GM12873 (cell line): Measurements from ENCODE around the gene WDR87.

Experiments used
- TF ChIP-seq, protein P1 (sequence below): IDR thresholded peaks from 2 replicates; pipeline ENCODE4 v1.5.1; 2012; ENCODE audit warnings: low read depth, mild to moderate bottlenecking, moderate library complexity, low read length, control low read depth; ENCODE audit not compliant: insufficient read depth; ENCODE audit errors: missing control alignments

WDR87 gene

DNA sequence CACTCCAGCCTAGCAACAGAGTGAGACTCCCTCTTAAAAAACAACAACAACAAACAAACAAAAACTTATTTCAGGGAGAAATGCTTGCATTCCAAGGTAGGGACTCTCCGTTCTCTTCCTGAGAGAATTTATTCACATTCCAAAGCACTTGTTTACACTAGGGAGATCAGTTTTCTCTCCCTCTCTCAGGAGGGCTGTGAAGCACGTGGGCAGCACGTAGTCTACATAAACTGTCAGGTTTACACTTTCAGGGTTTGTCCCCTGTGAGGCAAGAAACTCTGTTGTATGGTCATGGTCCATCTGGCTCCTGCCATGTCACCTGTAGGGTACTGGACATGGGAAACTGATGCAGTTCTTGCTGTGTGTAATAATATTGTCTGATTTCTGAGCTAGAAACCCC is 31.6 kb downstream of the WDR87 start:
- TF ChIP-seq, protein P1, sequence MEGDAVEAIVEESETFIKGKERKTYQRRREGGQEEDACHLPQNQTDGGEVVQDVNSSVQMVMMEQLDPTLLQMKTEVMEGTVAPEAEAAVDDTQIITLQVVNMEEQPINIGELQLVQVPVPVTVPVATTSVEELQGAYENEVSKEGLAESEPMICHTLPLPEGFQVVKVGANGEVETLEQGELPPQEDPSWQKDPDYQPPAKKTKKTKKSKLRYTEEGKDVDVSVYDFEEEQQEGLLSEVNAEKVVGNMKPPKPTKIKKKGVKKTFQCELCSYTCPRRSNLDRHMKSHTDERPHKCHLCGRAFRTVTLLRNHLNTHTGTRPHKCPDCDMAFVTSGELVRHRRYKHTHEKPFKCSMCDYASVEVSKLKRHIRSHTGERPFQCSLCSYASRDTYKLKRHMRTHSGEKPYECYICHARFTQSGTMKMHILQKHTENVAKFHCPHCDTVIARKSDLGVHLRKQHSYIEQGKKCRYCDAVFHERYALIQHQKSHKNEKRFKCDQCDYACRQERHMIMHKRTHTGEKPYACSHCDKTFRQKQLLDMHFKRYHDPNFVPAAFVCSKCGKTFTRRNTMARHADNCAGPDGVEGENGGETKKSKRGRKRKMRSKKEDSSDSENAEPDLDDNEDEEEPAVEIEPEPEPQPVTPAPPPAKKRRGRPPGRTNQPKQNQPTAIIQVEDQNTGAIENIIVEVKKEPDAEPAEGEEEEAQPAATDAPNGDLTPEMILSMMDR, result no peak

DNA sequence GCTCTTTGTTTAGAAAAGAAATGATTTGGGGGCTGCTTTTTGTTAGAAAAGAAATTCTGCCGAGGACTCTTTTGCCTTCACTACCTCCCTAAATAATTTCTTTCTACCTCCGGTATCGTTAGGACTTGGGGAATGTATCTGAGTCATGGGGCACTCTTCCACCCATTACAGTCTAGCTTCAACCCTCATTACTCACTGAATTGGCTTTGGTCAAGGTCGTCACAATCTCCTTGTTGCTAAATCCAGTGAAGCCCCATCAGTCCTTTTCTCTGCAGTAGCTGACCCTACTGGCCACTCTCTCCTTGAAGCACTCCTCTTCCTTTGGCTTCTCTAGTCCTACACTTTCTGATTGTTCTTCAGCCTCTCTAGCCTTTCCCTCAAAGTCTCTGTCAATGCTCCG is 34.0 kb downstream of the WDR87 start:
- TF ChIP-seq, protein P1, result no peak

DNA sequence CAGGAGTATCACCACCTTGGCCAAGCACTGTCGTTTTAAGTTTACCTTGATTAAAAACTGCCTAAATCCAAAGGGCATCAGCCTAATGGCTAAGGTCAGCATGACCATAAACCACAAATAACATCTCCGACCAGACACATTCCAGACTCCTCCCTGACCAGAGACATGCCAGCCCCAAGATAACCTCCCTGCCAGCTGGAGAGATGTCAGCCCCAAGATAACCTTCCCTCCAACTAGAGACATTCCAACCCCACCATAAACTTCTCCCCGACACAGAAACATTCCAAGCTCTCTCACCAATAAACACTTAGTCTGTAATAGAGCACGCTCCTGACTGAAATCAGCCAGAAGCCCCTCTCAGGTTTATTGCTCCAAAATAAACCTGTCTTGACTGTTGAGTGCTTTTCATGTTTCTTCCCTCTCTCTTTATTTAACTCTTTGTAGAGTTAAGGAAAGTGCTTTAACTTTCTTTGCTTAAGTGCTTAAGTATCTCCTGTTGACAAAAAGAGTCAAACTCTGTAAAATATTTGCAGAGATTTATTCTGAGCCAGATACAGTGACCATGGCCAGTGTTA is 36.5 kb downstream of the WDR87 start:
- TF ChIP-seq, protein P1, result no peak

DNA sequence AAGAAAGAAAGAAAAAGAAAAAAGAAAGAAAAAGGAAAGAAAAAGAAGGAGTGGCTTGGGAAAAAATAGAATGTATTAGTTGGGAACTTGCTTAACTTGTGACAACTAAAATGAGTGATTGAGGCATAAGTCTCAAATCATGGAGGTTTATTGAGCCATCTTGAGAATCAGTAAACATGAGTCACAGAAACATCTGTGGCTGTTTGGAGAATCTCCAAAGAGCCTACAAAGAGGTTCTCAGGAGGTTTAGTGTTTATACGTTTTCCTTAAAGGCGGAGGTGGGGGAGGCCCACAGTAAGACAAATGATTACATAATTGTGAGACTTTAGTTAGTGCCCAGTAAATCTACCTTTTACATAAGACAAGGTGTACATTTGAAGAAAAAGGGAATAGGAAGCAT is 38.6 kb downstream of the WDR87 start:
- TF ChIP-seq, protein P1, result no peak

DNA sequence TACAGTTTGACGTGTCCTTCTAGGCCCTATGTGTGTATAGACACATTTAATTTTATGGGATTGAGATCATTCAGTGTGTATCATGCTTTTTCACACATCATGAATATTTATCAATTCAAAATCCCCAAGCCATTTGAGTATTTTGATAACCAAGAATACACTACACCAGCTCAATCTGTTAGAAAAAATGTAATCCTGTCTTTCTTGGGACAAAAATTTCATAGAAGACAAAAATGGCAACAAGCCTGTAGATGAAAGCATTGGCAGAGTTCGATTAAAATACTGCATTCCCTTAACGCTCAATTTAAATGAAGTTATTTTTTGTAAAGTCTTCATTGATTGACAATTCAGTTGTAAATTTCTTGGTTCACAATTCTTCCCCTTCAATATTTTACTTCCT is 41.9 kb downstream of the WDR87 start:
- TF ChIP-seq, protein P1, result no peak

DNA sequence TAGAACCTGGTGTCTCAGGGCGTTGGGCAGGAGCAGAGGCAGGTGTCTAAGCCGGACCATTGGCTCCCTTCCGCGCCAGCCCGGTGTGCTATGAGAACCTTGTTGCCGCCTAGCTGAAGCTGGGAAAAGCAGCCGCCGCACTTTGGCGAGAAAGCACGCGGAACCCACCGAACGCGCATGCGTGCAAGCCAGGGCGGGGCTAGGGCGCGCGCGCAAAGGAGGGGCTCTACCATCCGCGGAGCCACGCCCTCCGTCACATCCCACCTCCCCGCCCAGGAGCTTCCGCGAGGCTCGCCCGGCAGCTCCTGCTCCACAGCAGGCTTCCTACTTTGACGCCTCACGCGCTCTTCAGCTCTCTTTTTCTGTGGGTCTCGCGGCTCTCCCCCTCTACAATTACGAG is 51.3 kb downstream of the WDR87 start:
- TF ChIP-seq, protein P1, result no peak

DNA sequence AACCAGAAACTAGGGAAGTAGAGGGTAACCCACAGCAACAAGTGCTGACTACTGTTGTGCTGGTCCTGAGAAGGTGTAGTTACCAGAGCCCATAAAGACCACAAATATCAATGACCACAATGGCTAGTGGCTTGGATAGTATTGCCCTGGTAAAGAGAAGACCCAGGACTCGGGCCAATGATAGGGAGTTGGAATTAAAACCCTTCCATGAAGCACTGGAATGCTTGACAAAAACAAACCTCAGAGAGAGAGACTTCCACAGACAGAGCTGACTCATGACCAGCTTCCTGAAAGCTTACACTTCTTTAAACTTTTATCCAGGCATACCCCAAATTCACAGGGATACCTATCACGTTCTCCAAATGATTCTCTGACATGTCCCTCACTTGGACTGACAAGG is 60.5 kb downstream of the WDR87 start:
- TF ChIP-seq, protein P1, result no peak
